CD4-positive, alpha-beta T cell treated with Interleukin-12 subunit alpha and Interleukin-12 subunit beta, for 1 hour (primary cell): Measurements from ENCODE around the gene GJB5.

ENCODE experiments used
- DNase-seq: peaks from one replicate; pipeline ENCODE4 v3.0.0-alpha.2; 2020

Gene GJB5

DNA sequence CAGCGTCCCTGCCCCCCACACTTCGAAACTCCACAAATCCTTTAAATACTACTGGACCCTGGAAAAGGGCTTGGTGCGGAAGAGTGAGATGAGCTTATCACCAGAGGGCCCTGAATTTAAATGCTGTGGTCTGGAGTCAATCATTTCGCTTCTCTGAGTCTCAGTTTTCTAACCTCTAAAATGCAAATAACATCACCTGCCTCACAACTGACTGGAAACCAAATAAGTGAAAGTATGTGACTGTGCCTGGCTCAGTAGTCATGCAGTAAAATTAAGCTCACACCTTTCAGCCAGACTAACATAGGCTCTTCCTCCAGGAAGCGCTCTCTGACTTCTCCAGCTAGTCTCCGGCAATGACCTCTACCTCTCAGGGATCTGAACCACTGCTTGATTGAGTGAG is 42.1 kb downstream of the GJB5 start:
- DNase-seq = no peak

DNA sequence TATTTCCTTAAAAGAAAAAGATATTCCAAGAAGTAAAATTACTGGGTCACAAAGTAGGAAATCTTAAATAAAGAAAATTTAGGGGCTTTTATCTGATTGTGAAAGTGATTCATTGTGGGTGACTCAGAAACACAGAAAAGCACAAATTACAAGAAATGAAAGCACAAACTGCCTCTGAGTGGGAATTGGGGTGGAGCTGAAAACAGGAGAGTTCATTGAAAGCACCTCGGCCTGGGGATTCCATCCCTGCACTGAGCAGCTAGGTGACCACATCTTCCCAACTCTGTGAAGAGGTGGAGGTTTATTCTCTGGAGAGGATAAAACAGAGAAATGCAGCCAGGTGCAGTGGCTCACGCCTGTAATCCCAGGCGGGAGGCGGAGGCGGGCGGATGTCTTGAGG is 45.4 kb downstream of the GJB5 start:
- DNase-seq = no peak

DNA sequence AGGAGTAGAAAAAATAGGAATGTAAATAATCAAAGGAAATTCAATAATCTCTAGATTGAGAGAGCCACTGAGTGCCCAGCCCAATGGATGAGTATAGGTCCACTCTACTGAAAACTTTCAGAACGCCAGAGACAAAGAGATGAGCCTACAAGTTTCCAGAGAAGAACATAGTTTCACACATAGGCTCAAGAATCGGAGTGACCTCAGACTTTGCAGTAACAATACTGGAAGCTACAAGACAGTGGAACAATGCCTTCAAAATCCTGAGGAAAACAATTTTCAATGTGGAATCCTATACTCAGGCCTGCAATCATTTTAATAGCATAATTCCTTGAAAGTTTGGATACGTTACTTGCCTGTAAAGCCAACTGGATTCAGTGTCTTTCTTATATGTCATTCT is 48.9 kb downstream of the GJB5 start:
- DNase-seq = no peak

DNA sequence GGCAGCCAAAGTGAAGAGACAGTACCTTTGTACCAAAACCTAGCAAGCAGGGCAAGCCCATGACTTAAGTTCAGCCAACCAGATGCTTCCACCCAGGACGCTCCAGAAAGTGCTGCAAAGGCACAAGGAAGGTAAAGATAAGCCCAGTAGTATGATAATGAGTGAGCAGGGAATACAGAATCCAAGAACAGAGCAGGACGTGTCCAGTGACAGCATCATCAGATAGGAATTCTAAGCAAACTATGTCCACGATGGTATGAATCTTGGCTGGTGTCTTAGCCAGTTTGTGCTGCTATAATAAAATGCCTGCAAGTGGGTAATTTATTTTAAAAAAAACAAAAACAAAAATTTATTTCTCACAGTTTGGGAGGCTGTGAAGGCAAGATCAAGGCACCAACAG is 51.5 kb downstream of the GJB5 start:
- DNase-seq = no peak
